Tongue (tissue), 2 donors: Measurements from ENCODE around the gene TP53I3. TPM values are rescaled to one million over a fixed set of nuclear protein-coding genes. Genes with fewer than 3 reads are reported as not detected.
"Not testable (repeated sequence)": the region's sequence is repeated elsewhere in the genome, so short reads cannot be mapped to it uniquely, and the experiment has no call there.

ENCODE experiments used
- DNase-seq: peaks from one replicate; pipeline ENCODE4 v3.0.0-alpha.2; 2015
- total RNA-seq: library from RNA; depleted of rRNA; stranded (reverse); fragments of >200 nt; gene quantifications from one replicate; pipeline ENCODE4 v1.2.3, GENCODE V29; 2014

Gene TP53I3
- total RNA-seq, 1 donor from 2014 or later = 29.1 TPM

GRCh38 chr2:24100732-24101131, 16.1 kb upstream of the TP53I3 start:
- not testable (repeated sequence) for DNase-seq

- not testable (repeated sequence) for DNase-seq
Observed at GRCh38 chr2:24095171-24095677, 10.6 kb upstream of the TP53I3 start.

- DNase-seq = not testable (repeated sequence)
Observed at GRCh38 chr2:24093270-24093669, 8.6 kb upstream of the TP53I3 start.

- no peak for DNase-seq
Observed at GRCh38 chr2:24088821-24089359, 4.3 kb upstream of the TP53I3 start.

GRCh38 chr2:24087032-24087431, 2.4 kb upstream of the TP53I3 start:
- no peak for DNase-seq

GRCh38 chr2:24086241-24086640, 1.6 kb upstream of the TP53I3 start:
- DNase-seq = no peak

GRCh38 chr2:24085200-24085489, 511 bp upstream of the TP53I3 start:
- DNase-seq = no peak

- peak; percentile 92 for DNase-seq
Observed at GRCh38 chr2:24083567-24084385, 858 bp downstream of the TP53I3 start.

- no peak for DNase-seq
Observed at GRCh38 chr2:24082787-24083566, 1.7 kb downstream of the TP53I3 start.

GRCh38 chr2:24080701-24081100, 3.9 kb downstream of the TP53I3 start:
- peak; percentile 94 for DNase-seq

GRCh38 chr2:24077879-24078278, 6.8 kb downstream of the TP53I3 start:
- no peak for DNase-seq

GRCh38 chr2:24077535-24077877, 7.1 kb downstream of the TP53I3 start:
- DNase-seq = peak; percentile 15

GRCh38 chr2:24076849-24077534, 7.6 kb downstream of the TP53I3 start:
- peak; percentile 41 for DNase-seq

GRCh38 chr2:24075915-24076848, 8.5 kb downstream of the TP53I3 start, which contains the start of gene SF3B6:
SF3B6 (minus strand) TSS chr2:24076326; CDS start chr2:24076229, 97 bp downstream.
- DNase-seq = peak; percentile 99

- DNase-seq = no peak
Observed at GRCh38 chr2:24075259-24075658, 9.4 kb downstream of the TP53I3 start.

- DNase-seq = no peak
Observed at GRCh38 chr2:24073816-24074215, 10.8 kb downstream of the TP53I3 start.

GRCh38 chr2:24072259-24072658, 12.4 kb downstream of the TP53I3 start:
- no peak for DNase-seq

- no peak for DNase-seq
Observed at GRCh38 chr2:24065341-24065740, 19.3 kb downstream of the TP53I3 start.

GRCh38 chr2:24058564-24059271, 25.9 kb downstream of the TP53I3 start:
- no peak for DNase-seq

- no peak for DNase-seq
Observed at GRCh38 chr2:24055750-24056149, 28.9 kb downstream of the TP53I3 start.
